Activated CD8-positive, alpha-beta memory T cell treated with anti-CD3 and anti-CD28 coated beads, Interleukin-2, amount 10 ng/mL, durations not matched to agents 7 days and 5 days (primary cell): ENCODE measurements around the gene RPS6KA2. TPM values are rescaled to one million over a fixed set of nuclear protein-coding genes. Genes with fewer than 3 reads are reported as not detected.

Experiments
- ATAC-seq: fragments of 150-1000 bp; cut with Tn5 transposase; one replicate; pipeline ENCODE4 v1.10.0; 2021; ENCODE audit warnings: moderate library complexity
- CTCF ChIA-PET: fragments of 350-600 bp; sonication (Branson Sonifier 250); formaldehyde crosslinking; loops from one replicate; lab custom pipeline; 2021; ENCODE audit warnings: antibody characterized with exemption; lab: Charles Lee
- DNase-seq: peaks from one replicate; pipeline ENCODE4 v3.0.0-alpha.2; 2020
- H3K27ac Mint-ChIP-seq: one replicate; pipeline ENCODE4 v1.8.0; 2021; ENCODE audit warnings: mild to moderate bottlenecking, mixed read lengths
- H3K27me3 Mint-ChIP-seq: one replicate; pipeline ENCODE4 v1.8.0; 2021; ENCODE audit warnings: mixed read lengths
- H3K36me3 Mint-ChIP-seq: one replicate; pipeline ENCODE4 v1.8.0; 2021; ENCODE audit warnings: mild to moderate bottlenecking, mixed read lengths
- H3K4me1 Mint-ChIP-seq: one replicate; pipeline ENCODE4 v1.8.0; 2021; ENCODE audit warnings: mixed read lengths
- H3K4me3 Mint-ChIP-seq: one replicate; pipeline ENCODE4 v1.8.0; 2021; ENCODE audit warnings: mild to moderate bottlenecking, moderate library complexity, mixed read lengths
- H3K9me3 Mint-ChIP-seq: one replicate; pipeline ENCODE4 v1.8.0; 2022; ENCODE audit warnings: low read depth, mixed read lengths
- total RNA-seq, 2 experiments: library from RNA; stranded (reverse); gene quantifications; one replicate each; pipeline ENCODE4 v1.2.3, GENCODE V29; 2021

Gene RPS6KA2
- total RNA-seq, 2 experiments from 2014 or later, result 4.5 to 5.4 TPM

- CTCF ChIA-PET, result no interaction called here
These were observed 115.7 kb downstream of the RPS6KA2 start for GRCh38 chr6:166511316-166511715.

GRCh38 chr6:166509193-166509592 lies 117.9 kb downstream of the RPS6KA2 start:
- Mint-ChIP-seq H3K9me3 (no peaks in the 10 kb centered on the region), H3K27ac (no peak overlapping the region), H3K4me1 (peaks cover 2% of the 10 kb centered on the region), H3K36me3 (no peaks in the 10 kb centered on the region), H3K4me3 (no peak overlapping the region), H3K27me3 (no peaks in the 10 kb centered on the region)
- ATAC-seq (no peak), DNase-seq (no peak)
- CTCF ChIA-PET, result no interaction called here

More at GRCh38 chr6:166511316-166511715, 115.7 kb downstream of the RPS6KA2 start:
- Mint-ChIP-seq H3K36me3 (no peaks in the 10 kb centered on the region), H3K27ac (no peak overlapping the region), H3K27me3 (no peaks in the 10 kb centered on the region), H3K9me3 (no peaks in the 10 kb centered on the region), H3K4me1 (peaks cover 2% of the 10 kb centered on the region), H3K4me3 (no peak overlapping the region)
- ATAC-seq (no peak), DNase-seq (no peak)

GRCh38 chr6:166508726-166509125 lies 118.3 kb downstream of the RPS6KA2 start:
- no peak overlapping the region for H3K27ac Mint-ChIP-seq
- no peaks in the 10 kb centered on the region for H3K27me3 Mint-ChIP-seq
- no peaks in the 10 kb centered on the region for H3K36me3 Mint-ChIP-seq
- no peak overlapping the region for H3K4me3 Mint-ChIP-seq
- no peak for DNase-seq
- CTCF ChIA-PET, result no interaction called here
- ATAC-seq, result no peak
- peaks cover 2% of the 10 kb centered on the region for H3K4me1 Mint-ChIP-seq
- no peaks in the 10 kb centered on the region for H3K9me3 Mint-ChIP-seq

GRCh38 chr6:166507809-166508564 lies 119.1 kb downstream of the RPS6KA2 start:
- Mint-ChIP-seq H3K27ac (no peak overlapping the region), H3K4me3 (no peak overlapping the region), H3K4me1 (peaks cover 2% of the 10 kb centered on the region), H3K9me3 (no peaks in the 10 kb centered on the region), H3K27me3 (no peaks in the 10 kb centered on the region), H3K36me3 (no peaks in the 10 kb centered on the region)
- DNase-seq (no peak), ATAC-seq (no peak)
- CTCF ChIA-PET, result no interaction called here

GRCh38 chr6:166507380-166507779 lies 119.7 kb downstream of the RPS6KA2 start:
- ATAC-seq (no peak), DNase-seq (no peak)
- CTCF ChIA-PET, result no interaction called here
- no peaks in the 10 kb centered on the region for H3K4me1 Mint-ChIP-seq
- no peaks in the 10 kb centered on the region for H3K27me3 Mint-ChIP-seq
- H3K36me3 Mint-ChIP-seq, result no peaks in the 10 kb centered on the region
- H3K9me3 Mint-ChIP-seq, result no peaks in the 10 kb centered on the region
- H3K4me3 Mint-ChIP-seq, result no peak overlapping the region
- no peak overlapping the region for H3K27ac Mint-ChIP-seq

- H3K4me1 Mint-ChIP-seq, result no peaks in the 10 kb centered on the region
- no peaks in the 10 kb centered on the region for H3K27me3 Mint-ChIP-seq
- no peaks in the 10 kb centered on the region for H3K36me3 Mint-ChIP-seq
- H3K9me3 Mint-ChIP-seq, result no peaks in the 10 kb centered on the region
- CTCF ChIA-PET, result no interaction called here
- ATAC-seq (no peak), DNase-seq (no peak)
- no peak overlapping the region for H3K27ac Mint-ChIP-seq
- H3K4me3 Mint-ChIP-seq, result no peak overlapping the region
These were observed 121.7 kb downstream of the RPS6KA2 start for GRCh38 chr6:166505133-166505905.

- no peak for DNase-seq
- ATAC-seq, result no peak
- Mint-ChIP-seq H3K27ac (no peak overlapping the region), H3K9me3 (no peaks in the 10 kb centered on the region), H3K4me1 (no peaks in the 10 kb centered on the region), H3K4me3 (no peak overlapping the region), H3K36me3 (no peaks in the 10 kb centered on the region), H3K27me3 (no peaks in the 10 kb centered on the region)
- CTCF ChIA-PET, result no interaction called here
These were observed 123.0 kb downstream of the RPS6KA2 start for GRCh38 chr6:166504100-166504499.

GRCh38 chr6:166503167-166503744 lies 123.8 kb downstream of the RPS6KA2 start:
- CTCF ChIA-PET, result no interaction called here
- DNase-seq (no peak), ATAC-seq (no peak)
- Mint-ChIP-seq H3K27me3 (no peaks in the 10 kb centered on the region), H3K27ac (no peak overlapping the region), H3K4me3 (no peak overlapping the region), H3K36me3 (no peaks in the 10 kb centered on the region), H3K9me3 (no peaks in the 10 kb centered on the region), H3K4me1 (no peaks in the 10 kb centered on the region)

- DNase-seq, result no peak
- no peak overlapping the region for H3K4me3 Mint-ChIP-seq
- no peak for ATAC-seq
- H3K27ac Mint-ChIP-seq, result no peak overlapping the region
- no peaks in the 10 kb centered on the region for H3K36me3 Mint-ChIP-seq
- no peaks in the 10 kb centered on the region for H3K27me3 Mint-ChIP-seq
- CTCF ChIA-PET, result no interaction called here
- no peaks in the 10 kb centered on the region for H3K9me3 Mint-ChIP-seq
- H3K4me1 Mint-ChIP-seq, result no peaks in the 10 kb centered on the region
These were observed 124.6 kb downstream of the RPS6KA2 start for GRCh38 chr6:166502453-166502852.

- Mint-ChIP-seq H3K27ac (no peak overlapping the region), H3K27me3 (no peaks in the 10 kb centered on the region), H3K9me3 (no peaks in the 10 kb centered on the region), H3K4me3 (no peak overlapping the region), H3K36me3 (no peaks in the 10 kb centered on the region), H3K4me1 (no peaks in the 10 kb centered on the region)
- CTCF ChIA-PET, result no interaction called here
- DNase-seq (no peak), ATAC-seq (no peak)
These were observed 125.8 kb downstream of the RPS6KA2 start for GRCh38 chr6:166501246-166501645.

- Mint-ChIP-seq H3K36me3 (no peaks in the 10 kb centered on the region), H3K27ac (no peak overlapping the region), H3K4me1 (no peaks in the 10 kb centered on the region), H3K4me3 (no peak overlapping the region), H3K9me3 (no peaks in the 10 kb centered on the region), H3K27me3 (no peaks in the 10 kb centered on the region)
- ATAC-seq, result no peak
- CTCF ChIA-PET, result no interaction called here
- DNase-seq, result no peak
These were observed 126.8 kb downstream of the RPS6KA2 start for GRCh38 chr6:166500246-166500645.

- Mint-ChIP-seq H3K27me3 (no peaks in the 10 kb centered on the region), H3K9me3 (no peaks in the 10 kb centered on the region), H3K4me3 (no peak overlapping the region), H3K27ac (no peak overlapping the region), H3K36me3 (no peaks in the 10 kb centered on the region), H3K4me1 (no peaks in the 10 kb centered on the region)
- ATAC-seq (peak; percentile 12), DNase-seq (no peak)
- CTCF ChIA-PET, result no interaction called here
These were observed 127.5 kb downstream of the RPS6KA2 start for GRCh38 chr6:166499350-166500163.

GRCh38 chr6:166498661-166499349 lies 128.2 kb downstream of the RPS6KA2 start:
- Mint-ChIP-seq H3K9me3 (no peaks in the 10 kb centered on the region), H3K36me3 (no peaks in the 10 kb centered on the region), H3K27me3 (no peaks in the 10 kb centered on the region), H3K4me1 (no peaks in the 10 kb centered on the region), H3K4me3 (no peak overlapping the region), H3K27ac (no peak overlapping the region)
- DNase-seq, result no peak
- CTCF ChIA-PET, result no interaction called here
- no peak for ATAC-seq
